Neural cell (in vitro differentiated cells): Measurements from ENCODE around the gene LANCL3. TPM values are rescaled to one million over a fixed set of nuclear protein-coding genes. Genes with fewer than 3 reads are reported as not detected.

ENCODE experiments used
- H2AFZ ChIP-seq: fragments of 200-600, 300-800 bp; sonication (generic), shearing (Covaris generic); 2 replicates; pipeline ENCODE4 v1.6.0; 2014; ENCODE audit warnings: low read depth, mild to moderate bottlenecking, antibody characterized with exemption, low read length, moderate library complexity
- H3F3A ChIP-seq: fragments of 200-600 bp; shearing (Covaris generic); 2 replicates; pipeline ENCODE4 v1.6.1; 2016; ENCODE audit warnings: mild to moderate bottlenecking, moderate library complexity, mixed read lengths, antibody characterized with exemption, low read length; ENCODE audit not compliant: insufficient read depth, poor library complexity, severe bottlenecking
- H3K27ac ChIP-seq: fragments of 200-600, 300-800 bp; sonication (generic), shearing (Covaris generic); 2 replicates; pipeline ENCODE4 v1.5.1; 2014; ENCODE audit warnings: mild to moderate bottlenecking, low read length, moderate library complexity
- H3K27me3 ChIP-seq: fragments of 300-800, 200-600 bp; sonication (generic), shearing (Covaris generic); 2 replicates; pipeline ENCODE4 v1.6.0; 2014; ENCODE audit warnings: mild to moderate bottlenecking, low read depth, low read length, moderate library complexity; ENCODE audit not compliant: insufficient read depth
- H3K36me3 ChIP-seq: fragments of 300-800, 200-600 bp; sonication (generic), shearing (Covaris generic); 2 replicates; pipeline ENCODE4 v1.5.1; 2014; ENCODE audit warnings: mild to moderate bottlenecking, antibody characterized with exemption, low read length, moderate library complexity; ENCODE audit not compliant: insufficient read depth
- H3K4me2 ChIP-seq: fragments of 300-800, 200-600 bp; sonication (generic), shearing (Covaris generic); 2 replicates; pipeline ENCODE4 v1.6.0; 2014; ENCODE audit warnings: mild to moderate bottlenecking, low read length
- H3K4me3 ChIP-seq: fragments of 300-800, 200-600 bp; sonication (generic), shearing (Covaris generic); 2 replicates; pipeline ENCODE4 v1.5.1; 2014; ENCODE audit warnings: mild to moderate bottlenecking, low read length, moderate library complexity
- H3K79me2 ChIP-seq: fragments of 200-600 bp; shearing (Covaris generic); replicated peaks from 2 replicates; pipeline ENCODE4 v1.6.0; 2014; ENCODE audit warnings: mild to moderate bottlenecking, low read length, moderate library complexity; ENCODE audit not compliant: insufficient read depth
- H3K9ac ChIP-seq: fragments of 300-800, 200-600 bp; sonication (generic), shearing (Covaris generic); 2 replicates; pipeline ENCODE4 v1.6.1; 2016; ENCODE audit warnings: mild to moderate bottlenecking, low read length, mixed read lengths
- H3K9me2 ChIP-seq: fragments of 200-600 bp; shearing (Covaris generic); 2 replicates; pipeline ENCODE4 v1.6.1; 2016; ENCODE audit warnings: mild to moderate bottlenecking, low read length, mixed read lengths; ENCODE audit not compliant: insufficient read depth
- H3K9me3 ChIP-seq: fragments of 200-600, 300-800 bp; sonication (generic), shearing (Covaris generic); 2 replicates; pipeline ENCODE4 v1.6.1; 2016; ENCODE audit warnings: mild to moderate bottlenecking, mixed run types, low read length, moderate library complexity, mixed read lengths
- H4K20me1 ChIP-seq: fragments of 200-600 bp; shearing (Covaris generic); 2 replicates; pipeline ENCODE4 v1.6.1; 2016; ENCODE audit warnings: mild to moderate bottlenecking, mixed run types; ENCODE audit not compliant: insufficient read depth
- EP300 ChIP-seq: fragments of 450-650 bp; conservative IDR thresholded peaks from 2 replicates; pipeline ENCODE4 v1.6.1; 2014; ENCODE audit warnings: antibody characterized with exemption, mild to moderate bottlenecking, moderate library complexity; ENCODE audit not compliant: poor library complexity, severe bottlenecking
- EZH2 ChIP-seq: fragments of 200-600, 300-800 bp; shearing (Covaris generic), sonication (generic); IDR thresholded peaks from 2 replicates; pipeline ENCODE4 v1.6.1; 2014; ENCODE audit warnings: antibody characterized with exemption, low read length, borderline replicate concordance, mild to moderate bottlenecking; ENCODE audit not compliant: insufficient read depth, poor library complexity, severe bottlenecking
- MXI1 ChIP-seq: fragments of 450-650 bp; conservative IDR thresholded peaks from 2 replicates; pipeline ENCODE4 v1.6.1; 2014; ENCODE audit warnings: antibody characterized with exemption, mild to moderate bottlenecking; ENCODE audit not compliant: poor library complexity, severe bottlenecking
- POLR2AphosphoS5 ChIP-seq: IDR thresholded peaks from 2 replicates; pipeline ENCODE4 v1.6.1; 2012
- RAD21 ChIP-seq: fragments of 450-650 bp; conservative IDR thresholded peaks from 2 replicates; pipeline ENCODE4 v1.6.1; 2014; ENCODE audit warnings: antibody characterized with exemption, mild to moderate bottlenecking, moderate library complexity
- SMC3 ChIP-seq: fragments of 450-650 bp; conservative IDR thresholded peaks from 2 replicates; pipeline ENCODE4 v1.6.1; 2014; ENCODE audit warnings: antibody characterized with exemption, mild to moderate bottlenecking, moderate library complexity; ENCODE audit not compliant: poor library complexity
- TAF1 ChIP-seq: IDR thresholded peaks from 2 replicates; pipeline ENCODE4 v1.6.1; 2012; ENCODE audit warnings: low read depth
- polyA plus RNA-seq: library from polyadenylated mRNA; depleted of rRNA; stranded (reverse); fragments of >200 nt; gene quantifications from 2 replicates; pipeline ENCODE4 v1.2.3, GENCODE V29; 2014
- TF ChIP-seq, protein P1 (sequence below): fragments of 450-650 bp; IDR thresholded peaks from 2 replicates; pipeline ENCODE4 v1.5.1; 2014; ENCODE audit warnings: antibody characterized with exemption, mild to moderate bottlenecking, moderate library complexity; ENCODE audit not compliant: poor library complexity, severe bottlenecking
- TF ChIP-seq, protein P2 (sequence below): IDR thresholded peaks from 2 replicates; pipeline ENCODE4 v1.6.1; 2012; ENCODE audit warnings: borderline replicate concordance

Gene LANCL3
- polyA plus RNA-seq, 1 donor from 2014 or later: 0.35 TPM

DNA sequence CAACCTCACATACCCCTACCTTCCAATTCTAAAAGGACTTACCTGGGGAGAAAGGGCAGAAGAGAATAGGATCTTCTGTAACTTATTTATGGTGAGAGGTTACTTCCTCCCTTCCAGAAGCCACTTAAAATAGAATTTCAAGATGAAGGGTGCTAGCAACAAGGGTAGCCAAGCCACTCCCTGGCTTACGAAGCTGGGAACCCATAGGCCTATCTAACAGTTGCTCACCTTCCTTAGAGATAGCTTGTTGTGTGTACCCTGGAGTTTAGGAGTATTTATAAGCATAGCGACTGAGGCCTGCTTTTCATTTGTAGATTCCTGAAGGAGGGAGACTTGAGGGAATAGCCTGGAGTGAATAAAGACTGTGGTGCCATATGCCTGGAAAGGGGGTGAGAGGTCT lies 143.0 kb downstream of the LANCL3 start:
- Histone ChIP-seq H3K4me3 (no peak overlapping the region), H3K27ac (no peak overlapping the region), H3K9me2 (no peaks in the 10 kb centered on the region), H3K9me3 (no peaks in the 10 kb centered on the region), H3K27me3 (no peaks in the 10 kb centered on the region), H3K9ac (no peak overlapping the region), H3K4me2 (no peak overlapping the region), H3K79me2 (no peaks in the 10 kb centered on the region), H3K36me3 (no peaks in the 10 kb centered on the region), H2AFZ (no peak overlapping the region), H4K20me1 (no peaks in the 10 kb centered on the region), H3F3A (no peaks in the 10 kb centered on the region)
- no peak for TF ChIP-seq EZH2

DNA sequence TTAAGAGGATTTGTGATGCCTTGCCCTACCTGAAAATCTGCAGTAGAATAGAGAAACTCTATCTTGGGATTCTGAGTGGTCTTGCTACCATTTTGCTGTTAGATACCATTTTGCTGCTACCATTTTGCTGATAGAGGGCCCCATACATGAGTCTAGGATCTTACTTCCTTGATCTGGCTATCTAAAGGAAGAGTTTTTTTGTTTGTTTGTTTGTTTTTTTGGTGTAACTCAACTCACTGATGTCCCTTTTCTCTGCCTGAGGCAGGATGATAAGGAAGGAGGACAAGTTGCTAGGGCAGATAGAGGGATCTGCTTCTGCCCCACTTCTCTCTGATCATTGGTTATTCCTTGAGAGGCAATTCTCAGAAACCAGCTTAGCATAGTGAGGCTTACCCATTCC lies 145.1 kb downstream of the LANCL3 start:
- Histone ChIP-seq H3K4me2 (no peak overlapping the region), H3K27ac (no peak overlapping the region), H3K9me3 (no peaks in the 10 kb centered on the region), H3F3A (no peaks in the 10 kb centered on the region), H3K9me2 (no peaks in the 10 kb centered on the region), H3K79me2 (no peaks in the 10 kb centered on the region), H3K36me3 (no peaks in the 10 kb centered on the region), H4K20me1 (no peaks in the 10 kb centered on the region), H2AFZ (no peak overlapping the region), H3K4me3 (no peak overlapping the region), H3K27me3 (no peaks in the 10 kb centered on the region), H3K9ac (no peak overlapping the region)
- no peak for TF ChIP-seq POLR2AphosphoS5
- no peak for TF ChIP-seq SMC3
- TF ChIP-seq EZH2: no peak
- TF ChIP-seq RAD21: no peak
- no peak for TF ChIP-seq TAF1

DNA sequence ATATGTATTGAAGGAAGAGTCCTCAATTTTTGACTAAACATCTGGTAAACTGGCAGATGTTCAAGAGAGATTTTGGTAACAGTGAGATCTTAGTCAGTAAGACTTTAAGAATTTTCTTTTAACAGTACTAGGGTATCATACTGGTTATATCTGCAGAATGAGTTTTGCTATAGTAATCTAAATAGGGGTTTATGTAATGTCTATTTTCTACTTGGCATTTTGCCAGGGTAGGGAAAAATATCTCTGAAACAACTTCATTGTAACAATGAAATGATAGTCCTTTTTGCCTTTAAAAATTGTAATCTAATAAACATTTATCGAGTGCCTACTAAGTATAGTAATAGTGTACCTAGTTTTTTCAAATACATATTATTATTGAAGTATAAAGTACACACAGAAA lies 146.2 kb downstream of the LANCL3 start:
- Histone ChIP-seq H3K4me3 (no peak overlapping the region), H3K79me2 (no peaks in the 10 kb centered on the region), H3K27me3 (no peaks in the 10 kb centered on the region), H3K9me3 (no peaks in the 10 kb centered on the region), H3K36me3 (no peaks in the 10 kb centered on the region), H4K20me1 (no peaks in the 10 kb centered on the region), H3K9me2 (no peaks in the 10 kb centered on the region), H2AFZ (no peak overlapping the region), H3K9ac (no peak overlapping the region), H3K4me2 (no peak overlapping the region), H3K27ac (no peak overlapping the region), H3F3A (no peaks in the 10 kb centered on the region)
- TF ChIP-seq POLR2AphosphoS5 (no peak), RAD21 (no peak), EZH2 (no peak), MXI1 (no peak), SMC3 (no peak), EP300 (no peak), TAF1 (no peak)
- TF ChIP-seq, protein P1, sequence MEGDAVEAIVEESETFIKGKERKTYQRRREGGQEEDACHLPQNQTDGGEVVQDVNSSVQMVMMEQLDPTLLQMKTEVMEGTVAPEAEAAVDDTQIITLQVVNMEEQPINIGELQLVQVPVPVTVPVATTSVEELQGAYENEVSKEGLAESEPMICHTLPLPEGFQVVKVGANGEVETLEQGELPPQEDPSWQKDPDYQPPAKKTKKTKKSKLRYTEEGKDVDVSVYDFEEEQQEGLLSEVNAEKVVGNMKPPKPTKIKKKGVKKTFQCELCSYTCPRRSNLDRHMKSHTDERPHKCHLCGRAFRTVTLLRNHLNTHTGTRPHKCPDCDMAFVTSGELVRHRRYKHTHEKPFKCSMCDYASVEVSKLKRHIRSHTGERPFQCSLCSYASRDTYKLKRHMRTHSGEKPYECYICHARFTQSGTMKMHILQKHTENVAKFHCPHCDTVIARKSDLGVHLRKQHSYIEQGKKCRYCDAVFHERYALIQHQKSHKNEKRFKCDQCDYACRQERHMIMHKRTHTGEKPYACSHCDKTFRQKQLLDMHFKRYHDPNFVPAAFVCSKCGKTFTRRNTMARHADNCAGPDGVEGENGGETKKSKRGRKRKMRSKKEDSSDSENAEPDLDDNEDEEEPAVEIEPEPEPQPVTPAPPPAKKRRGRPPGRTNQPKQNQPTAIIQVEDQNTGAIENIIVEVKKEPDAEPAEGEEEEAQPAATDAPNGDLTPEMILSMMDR: no peak
- TF ChIP-seq, protein P2, sequence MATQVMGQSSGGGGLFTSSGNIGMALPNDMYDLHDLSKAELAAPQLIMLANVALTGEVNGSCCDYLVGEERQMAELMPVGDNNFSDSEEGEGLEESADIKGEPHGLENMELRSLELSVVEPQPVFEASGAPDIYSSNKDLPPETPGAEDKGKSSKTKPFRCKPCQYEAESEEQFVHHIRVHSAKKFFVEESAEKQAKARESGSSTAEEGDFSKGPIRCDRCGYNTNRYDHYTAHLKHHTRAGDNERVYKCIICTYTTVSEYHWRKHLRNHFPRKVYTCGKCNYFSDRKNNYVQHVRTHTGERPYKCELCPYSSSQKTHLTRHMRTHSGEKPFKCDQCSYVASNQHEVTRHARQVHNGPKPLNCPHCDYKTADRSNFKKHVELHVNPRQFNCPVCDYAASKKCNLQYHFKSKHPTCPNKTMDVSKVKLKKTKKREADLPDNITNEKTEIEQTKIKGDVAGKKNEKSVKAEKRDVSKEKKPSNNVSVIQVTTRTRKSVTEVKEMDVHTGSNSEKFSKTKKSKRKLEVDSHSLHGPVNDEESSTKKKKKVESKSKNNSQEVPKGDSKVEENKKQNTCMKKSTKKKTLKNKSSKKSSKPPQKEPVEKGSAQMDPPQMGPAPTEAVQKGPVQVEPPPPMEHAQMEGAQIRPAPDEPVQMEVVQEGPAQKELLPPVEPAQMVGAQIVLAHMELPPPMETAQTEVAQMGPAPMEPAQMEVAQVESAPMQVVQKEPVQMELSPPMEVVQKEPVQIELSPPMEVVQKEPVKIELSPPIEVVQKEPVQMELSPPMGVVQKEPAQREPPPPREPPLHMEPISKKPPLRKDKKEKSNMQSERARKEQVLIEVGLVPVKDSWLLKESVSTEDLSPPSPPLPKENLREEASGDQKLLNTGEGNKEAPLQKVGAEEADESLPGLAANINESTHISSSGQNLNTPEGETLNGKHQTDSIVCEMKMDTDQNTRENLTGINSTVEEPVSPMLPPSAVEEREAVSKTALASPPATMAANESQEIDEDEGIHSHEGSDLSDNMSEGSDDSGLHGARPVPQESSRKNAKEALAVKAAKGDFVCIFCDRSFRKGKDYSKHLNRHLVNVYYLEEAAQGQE: no peak
